Gastrocnemius medialis (tissue), 4 donors: ENCODE results near the gene PCSK5.

Source experiments
- CTCF ChIP-seq, 5 experiments: fragments of 450-650 bp in 3 of 5; fragments of 200-600 bp in 2 of 5; sonication (generic) in 2 of 5; IDR thresholded peaks in 4 of 5; conservative IDR thresholded peaks in 1 of 5; 1 replicate in 4 of 5; 2 replicates in 1 of 5; pipeline ENCODE4 v1.5.1; 2016 to 2019; ENCODE audit warnings: antibody characterized with exemption in 5 of 5, mild to moderate bottlenecking in 3 of 5, moderate library complexity in 3 of 5
- POLR2A ChIP-seq, 2 donors: fragments of 450-650 bp; IDR thresholded peaks; one replicate each; pipeline ENCODE4 v1.6.1; 2017; ENCODE audit warnings: antibody characterized with exemption in 2 of 2, mild to moderate bottlenecking in 2 of 2, moderate library complexity in 2 of 2

- TF ChIP-seq CTCF (IDR thresholded peaks at IDR 0.05 in 4 of 5, conservative IDR thresholded peaks at IDR 0.05 in 1 of 5) (no peak), POLR2A (IDR thresholded peaks at IDR 0.05) (no peak)
These were observed 460.5 kb downstream of the PCSK5 start for GRCh38 chr9:76351006-76351405.
